HG02852 (cell line): ENCODE measurements around the gene CACNG7.

Experiments used
- ATAC-seq: cut with Tn5 transposase; IDR thresholded peaks from one replicate; pipeline ENCODE4 v1.9.1; 2021; ENCODE audit warnings: mild to moderate bottlenecking, moderate library complexity; ENCODE audit not compliant: unreplicated experiment

CACNG7 gene

DNA sequence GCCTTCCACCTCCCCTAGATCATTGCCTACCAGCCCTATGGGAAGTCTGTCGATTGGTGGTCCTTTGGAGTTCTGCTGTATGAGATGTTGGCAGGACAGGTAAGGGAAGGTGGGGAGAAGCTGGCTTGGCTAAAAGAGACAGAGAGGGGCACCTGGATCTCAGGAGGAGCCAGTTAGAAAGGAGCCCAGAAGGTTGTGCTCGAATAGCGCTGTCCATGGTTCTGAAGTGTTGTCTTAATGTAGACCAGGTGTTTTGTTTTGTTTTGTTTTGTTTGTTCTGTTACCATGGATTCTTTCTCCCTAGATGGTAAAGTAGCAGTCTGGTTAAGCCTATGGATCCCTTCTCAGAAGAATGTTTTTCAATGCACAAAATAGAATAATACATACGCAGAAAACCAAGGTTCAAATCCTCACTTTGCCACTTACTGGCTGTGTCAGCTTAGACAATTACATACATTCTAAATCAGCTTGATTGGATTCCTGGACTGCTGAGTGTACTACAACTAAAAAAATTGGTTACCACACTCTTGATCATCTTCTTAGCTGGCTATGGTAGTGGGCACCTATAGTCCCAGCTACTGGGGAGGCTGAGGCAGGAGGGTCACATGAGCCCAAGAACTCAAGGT is 5.9 kb upstream of the CACNG7 start:
- no peak for ATAC-seq

DNA sequence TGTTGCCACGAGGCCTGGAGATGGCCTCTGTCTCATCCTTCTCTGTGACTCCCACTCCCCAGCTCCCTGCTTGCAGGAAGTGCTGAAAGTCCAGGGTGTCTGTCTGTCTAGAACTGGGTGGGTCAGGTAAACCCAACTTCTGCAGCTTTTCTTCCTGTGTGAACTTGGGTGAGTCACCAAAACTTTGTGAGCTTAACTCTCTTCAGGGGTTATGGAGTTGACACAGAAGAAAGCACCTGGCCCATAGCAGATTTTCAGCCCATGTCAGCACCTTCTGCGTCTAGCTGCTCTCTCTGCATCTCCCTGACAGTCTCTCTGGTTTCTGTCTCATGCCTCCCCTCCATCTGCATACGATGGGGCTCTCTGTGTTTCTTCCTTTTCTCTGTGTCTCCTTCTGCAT is 4.2 kb upstream of the CACNG7 start:
- ATAC-seq, result no peak

GRCh38 chr19:53905787-53906186 is 3.3 kb upstream of the CACNG7 start:
- ATAC-seq, result no peak

DNA sequence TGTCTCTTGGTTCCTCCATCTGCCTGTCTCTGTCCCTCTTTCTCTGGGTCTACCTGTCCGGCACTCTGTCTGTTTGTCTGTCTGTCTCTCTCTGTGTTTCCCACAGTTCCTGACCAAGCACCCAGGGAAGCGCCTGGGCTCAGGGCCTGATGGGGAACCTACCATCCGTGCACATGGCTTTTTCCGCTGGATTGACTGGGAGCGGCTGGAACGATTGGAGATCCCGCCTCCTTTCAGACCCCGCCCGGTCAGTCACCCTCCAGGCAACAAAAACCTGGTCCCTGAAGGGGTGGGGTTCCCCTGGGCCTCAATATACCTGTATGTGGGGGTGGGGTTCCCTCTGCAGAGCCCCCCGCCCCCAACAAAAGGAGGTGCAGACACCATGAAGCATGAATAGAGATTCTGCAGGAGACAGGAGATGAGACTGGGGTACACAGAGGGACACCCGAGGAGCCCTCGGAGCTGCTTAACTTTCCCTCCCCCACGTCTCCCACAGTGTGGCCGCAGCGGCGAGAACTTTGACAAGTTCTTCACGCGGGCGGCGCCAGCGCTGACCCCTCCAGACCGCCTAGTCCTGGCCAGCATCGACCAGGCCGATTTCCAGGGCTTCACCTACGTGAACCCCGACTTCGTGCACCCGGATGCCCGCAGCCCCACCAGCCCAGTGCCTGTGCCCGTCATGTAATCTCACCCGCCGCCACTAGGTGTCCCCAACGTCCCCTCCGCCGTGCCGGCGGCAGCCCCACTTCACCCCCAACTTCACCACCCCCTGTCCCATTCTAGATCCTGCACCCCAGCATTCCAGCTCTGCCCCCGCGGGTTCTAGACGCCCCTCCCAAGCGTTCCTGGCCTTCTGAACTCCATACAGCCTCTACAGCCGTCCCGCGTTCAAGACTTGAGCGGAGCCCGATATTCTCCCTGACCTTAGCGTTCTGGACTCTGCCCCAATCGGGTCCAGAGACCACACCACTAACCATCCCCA is 2.6 kb upstream of the CACNG7 start:
- ATAC-seq, result no peak

- ATAC-seq, result no peak
Observed at GRCh38 chr19:53907193-53907581, 1.9 kb upstream of the CACNG7 start.

GRCh38 chr19:53907690-53908089 is 1.4 kb upstream of the CACNG7 start:
- no peak for ATAC-seq

DNA sequence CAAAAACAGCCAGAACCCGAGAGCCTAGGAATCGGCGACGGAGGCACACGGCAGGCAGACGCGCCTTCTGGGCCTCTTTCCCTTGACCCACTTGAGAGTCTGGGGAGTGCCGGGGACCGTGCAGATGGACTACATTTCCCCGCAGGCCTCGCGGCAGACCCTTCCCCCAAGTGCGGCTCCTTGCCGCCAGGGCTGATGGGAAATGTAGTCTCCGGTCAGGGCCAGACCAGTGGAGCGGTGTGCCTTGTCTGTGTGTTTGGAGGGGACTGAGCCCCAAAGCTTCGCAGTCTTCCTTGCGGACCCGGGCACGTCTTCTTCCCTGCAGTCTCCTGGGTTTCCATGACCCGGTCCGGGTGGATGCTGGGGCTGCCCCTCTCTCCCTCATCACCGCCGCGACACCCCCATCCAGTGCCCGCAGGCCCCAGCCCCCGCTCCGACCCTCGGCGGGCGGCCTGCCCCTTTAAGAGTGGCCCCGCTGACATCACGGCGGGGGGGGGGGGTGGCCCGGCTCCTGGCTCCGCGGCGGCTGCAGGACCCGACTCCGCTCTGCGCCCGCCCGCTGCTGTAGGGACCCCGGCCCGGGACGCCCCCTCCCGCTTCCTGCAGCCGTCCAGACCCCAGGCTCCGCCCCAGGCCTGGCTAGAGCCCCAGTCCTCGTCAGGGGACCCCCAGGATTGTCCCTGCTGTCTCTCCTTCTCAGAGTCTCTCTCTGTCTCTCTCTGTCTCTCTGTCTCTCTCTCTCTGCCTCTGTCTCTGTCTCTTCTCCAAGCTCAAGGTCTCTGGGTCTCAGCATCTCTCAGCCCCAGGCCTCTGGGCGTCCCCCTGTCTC is 758 bp upstream of the CACNG7 start:
- ATAC-seq, result no peak

DNA sequence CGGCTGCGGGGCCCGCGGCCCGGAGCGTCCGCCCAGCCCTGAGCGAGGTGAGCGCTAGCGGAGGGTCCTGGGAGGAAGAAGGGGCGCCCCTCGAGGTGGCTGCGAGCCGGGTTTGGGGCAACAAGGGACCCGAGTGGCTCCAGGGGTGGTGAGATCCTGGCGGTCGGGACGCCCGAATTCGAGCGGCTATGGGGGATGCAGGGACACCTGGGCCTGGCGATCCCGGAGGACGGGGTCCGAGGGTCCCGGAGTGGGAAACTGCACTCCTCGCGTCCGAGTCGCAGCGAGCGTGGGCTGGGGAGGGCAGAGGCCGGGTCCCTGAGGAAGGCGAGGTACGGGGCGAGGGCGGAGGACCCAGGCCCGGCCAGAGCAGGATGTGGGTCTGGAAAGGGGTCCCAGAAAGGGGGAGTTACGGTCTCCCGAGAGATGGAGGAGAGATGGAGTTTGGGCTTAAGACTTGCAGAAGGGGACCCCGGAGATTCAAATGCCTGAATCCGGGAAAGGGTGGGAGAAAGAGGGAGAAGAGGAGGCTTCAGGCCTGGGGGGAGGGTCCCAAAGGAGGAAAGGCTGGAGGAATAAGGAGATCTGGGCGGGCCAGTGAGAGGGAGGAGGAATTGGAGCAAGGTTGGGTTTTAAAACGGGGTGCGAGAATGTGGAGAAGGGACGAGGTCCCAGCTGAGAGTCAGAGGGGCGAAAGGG is 542 bp downstream of the CACNG7 start:
- ATAC-seq, result no peak

GRCh38 chr19:53910170-53910518 is 1.1 kb downstream of the CACNG7 start:
- ATAC-seq, result no peak

GRCh38 chr19:53912653-53913052 is 3.6 kb downstream of the CACNG7 start:
- ATAC-seq, result no peak

- no peak for ATAC-seq
Observed at GRCh38 chr19:53915000-53915399, 5.9 kb downstream of the CACNG7 start.

DNA sequence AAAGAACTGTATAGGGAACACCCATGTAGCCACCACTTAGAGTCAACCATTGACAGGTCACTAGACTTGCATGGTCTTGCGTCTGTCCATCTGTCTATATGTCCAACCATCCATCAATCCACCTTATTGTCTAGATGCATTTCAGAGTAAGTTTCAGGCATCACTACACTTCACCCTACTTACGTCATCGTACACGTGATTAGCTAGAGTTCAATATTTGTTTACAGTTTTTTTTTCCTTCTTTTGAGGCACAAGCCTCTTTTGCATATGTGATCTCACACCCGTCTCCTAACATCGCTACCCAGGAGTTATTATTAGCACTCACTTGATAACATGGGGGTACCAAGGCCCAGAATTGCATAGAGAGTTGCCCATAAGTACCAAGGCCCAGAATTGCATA is 6.9 kb downstream of the CACNG7 start:
- no peak for ATAC-seq

GRCh38 chr19:53917356-53917755 is 8.3 kb downstream of the CACNG7 start:
- no peak for ATAC-seq

DNA sequence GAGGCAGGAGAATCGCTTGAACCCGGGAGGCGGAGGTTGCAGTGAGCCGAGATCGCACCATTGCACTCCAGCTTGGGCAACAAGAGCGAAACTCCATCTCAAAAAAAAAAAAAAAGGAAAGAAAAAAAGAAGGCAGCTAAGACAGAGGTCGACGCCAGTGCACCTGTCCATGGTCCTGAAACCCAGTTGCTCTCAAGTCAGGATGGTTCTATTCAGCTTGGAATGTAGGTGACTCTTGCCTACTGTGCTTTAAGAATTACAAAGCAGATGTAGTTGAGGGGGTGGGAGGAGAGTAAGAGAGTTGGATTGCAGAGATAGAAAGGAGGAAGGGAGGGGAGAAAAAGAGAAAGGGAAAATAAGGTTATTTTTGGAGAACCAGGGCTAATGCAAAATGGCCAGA is 18.7 kb downstream of the CACNG7 start:
- no peak for ATAC-seq

DNA sequence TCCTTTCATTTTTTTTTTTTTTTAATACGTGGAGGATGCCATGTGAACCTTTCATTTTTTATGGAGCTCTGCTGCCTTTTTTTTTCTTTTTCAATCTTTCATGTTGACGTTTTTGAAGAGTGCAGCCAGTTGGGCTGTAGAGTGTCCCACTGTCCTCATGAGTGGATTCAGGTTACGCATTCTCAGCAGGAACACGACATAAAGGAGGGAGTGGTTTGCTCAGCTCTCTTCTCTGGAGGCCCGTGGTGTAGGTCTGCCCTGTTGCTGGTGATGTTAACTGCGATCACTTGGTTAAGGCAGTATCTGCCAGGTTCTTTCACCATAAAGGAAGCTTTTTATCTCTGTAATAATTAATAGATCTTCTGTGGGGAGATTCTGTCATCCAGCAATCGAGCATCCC is 27.0 kb downstream of the CACNG7 start:
- no peak for ATAC-seq

DNA sequence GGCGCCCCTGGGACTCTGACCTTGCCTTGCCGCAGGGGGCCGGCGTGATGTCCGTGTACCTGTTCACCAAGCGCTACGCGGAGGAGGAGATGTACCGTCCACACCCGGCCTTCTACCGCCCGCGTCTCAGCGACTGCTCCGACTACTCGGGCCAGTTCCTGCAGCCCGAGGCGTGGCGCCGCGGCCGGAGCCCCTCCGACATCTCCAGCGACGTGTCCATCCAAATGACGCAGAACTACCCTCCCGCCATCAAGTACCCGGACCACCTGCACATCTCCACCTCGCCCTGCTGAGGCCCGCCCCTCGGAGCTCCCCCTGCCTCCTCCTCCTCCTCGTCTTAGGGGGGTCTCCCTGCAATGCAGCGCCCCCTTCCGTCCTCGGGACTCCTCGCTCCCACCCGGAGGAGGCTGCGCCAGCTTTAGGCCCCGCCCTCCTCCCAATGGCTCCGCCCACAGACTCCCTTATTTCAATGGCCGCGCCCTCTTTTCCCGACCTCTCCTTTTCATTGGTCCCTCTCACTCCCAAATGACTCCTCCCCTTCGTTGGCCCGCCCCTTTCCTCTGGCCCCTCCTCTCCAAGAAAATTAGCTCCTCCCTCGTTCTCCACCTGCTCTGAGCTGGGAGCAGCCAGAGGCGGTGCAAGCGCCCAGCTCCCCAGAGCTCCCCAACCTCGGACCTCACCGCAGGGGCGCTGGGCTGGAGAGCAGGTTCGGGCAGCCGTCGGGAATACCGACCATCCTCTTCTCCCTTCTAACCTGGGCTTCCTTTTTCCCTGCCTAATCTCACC is 33.1 kb downstream of the CACNG7 start:
- no peak for ATAC-seq

DNA sequence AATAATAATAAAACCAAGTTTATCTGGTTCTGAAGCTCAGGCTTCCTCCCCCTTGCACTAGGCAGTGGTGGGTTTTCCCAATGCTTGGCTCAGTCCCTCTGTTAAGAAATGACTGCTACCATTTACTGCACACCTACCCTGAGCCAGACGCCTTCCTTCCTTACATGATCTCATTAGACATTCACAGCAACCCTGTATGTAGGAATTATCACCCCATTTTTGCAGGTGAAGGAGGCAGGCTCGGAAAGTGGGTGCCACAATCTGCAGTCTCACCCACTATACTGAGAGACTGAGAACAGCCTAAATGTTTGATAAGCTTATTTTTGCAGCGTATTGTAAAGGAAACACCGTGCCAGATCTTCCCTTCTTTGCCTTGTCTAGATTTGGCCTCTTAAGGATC is 35.3 kb downstream of the CACNG7 start:
- no peak for ATAC-seq

- ATAC-seq, result no peak
Observed at GRCh38 chr19:53944933-53945332, 35.9 kb downstream of the CACNG7 start.

- no peak for ATAC-seq
Observed at GRCh38 chr19:53945441-53945840, 36.4 kb downstream of the CACNG7 start.

DNA sequence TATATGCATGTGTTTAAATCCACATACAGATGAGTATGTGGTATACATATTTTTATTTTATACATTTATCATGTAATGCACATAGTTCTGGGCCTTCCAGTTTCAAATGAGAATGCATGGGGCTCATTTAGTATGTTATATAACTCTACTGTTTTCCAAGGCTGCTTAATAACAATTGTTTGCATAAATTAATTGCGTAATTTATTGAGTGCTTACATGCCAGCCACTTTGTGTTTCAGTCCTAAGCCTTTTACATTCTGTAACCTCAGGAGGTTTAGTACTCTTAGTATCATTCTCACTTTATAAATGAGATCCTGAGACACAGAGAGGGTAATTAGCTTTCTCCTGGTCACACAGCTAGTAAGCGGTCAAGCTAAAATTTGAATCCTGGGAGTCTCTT is 36.9 kb downstream of the CACNG7 start:
- no peak for ATAC-seq
